ENCODE results near the gene THAP7.

THAP7 gene

DNA sequence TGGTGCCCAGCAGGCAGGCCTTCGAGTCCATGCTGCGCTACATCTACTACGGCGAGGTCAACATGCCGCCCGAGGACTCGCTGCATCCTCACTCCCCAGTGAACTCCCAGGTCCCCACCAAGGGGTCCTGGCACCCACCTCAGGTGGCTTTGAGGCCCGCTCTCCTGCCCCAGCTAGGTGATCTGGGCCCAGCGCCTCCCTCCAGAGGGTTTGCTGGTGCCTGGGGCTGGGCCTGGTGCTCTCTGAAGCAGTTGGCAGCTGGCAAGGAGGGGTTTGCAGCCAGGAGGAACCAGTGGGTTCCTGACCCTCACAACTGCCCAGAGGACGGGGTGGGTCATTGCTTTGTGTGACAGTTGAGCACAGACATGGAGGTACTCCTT lies 5.9 kb downstream of the THAP7 start:
- H3K27ac ChIP-seq (ENCODE audit: low read depth, low read length), result no peak overlapping the region
- H3K9ac ChIP-seq (ENCODE audit: low read length), result no peak overlapping the region
- H3K4me1 ChIP-seq (ENCODE audit: control insufficient read depth, insufficient read depth, low read length), result peaks cover 5% of the 10 kb centered on the region; the same call in 1 of the 2 replicates
- H3K4me3 ChIP-seq (ENCODE audit: low read depth, low read length), result no peak overlapping the region
- H3K36me3 ChIP-seq (ENCODE audit: control insufficient read depth, insufficient read depth, low read length), result peaks cover 75% of the 10 kb centered on the region
- no peaks in the 10 kb centered on the region for H3K27me3 ChIP-seq (ENCODE audit: control insufficient read depth, insufficient read depth, low read length)
- no peaks in the 10 kb centered on the region for H3K9me3 ChIP-seq (ENCODE audit: control insufficient read depth, insufficient read depth, low read depth, low read length)

GRCh38 chr22:20995329-20996030 lies 6.4 kb downstream of the THAP7 start:
- H3K9me3 ChIP-seq (ENCODE audit: control insufficient read depth, insufficient read depth, low read depth, low read length), result no peaks in the 10 kb centered on the region
- H3K36me3 ChIP-seq (ENCODE audit: control insufficient read depth, insufficient read depth, low read length), result peaks cover 81% of the 10 kb centered on the region
- H3K27me3 ChIP-seq (ENCODE audit: control insufficient read depth, insufficient read depth, low read length), result no peaks in the 10 kb centered on the region
- H3K4me1 ChIP-seq (ENCODE audit: control insufficient read depth, insufficient read depth, low read length), result peaks cover 1% of the 10 kb centered on the region; the same call in 1 of the 2 replicates
- no peak overlapping the region for H3K4me3 ChIP-seq (ENCODE audit: low read depth, low read length)
- H3K27ac ChIP-seq (ENCODE audit: low read depth, low read length), result no peak overlapping the region
- no peak overlapping the region for H3K9ac ChIP-seq (ENCODE audit: low read length)

- H3K27me3 ChIP-seq (ENCODE audit: control insufficient read depth, insufficient read depth, low read length), result no peaks in the 10 kb centered on the region
- no peaks in the 10 kb centered on the region for H3K4me1 ChIP-seq (ENCODE audit: control insufficient read depth, insufficient read depth, low read length)
- H3K27ac ChIP-seq (ENCODE audit: low read depth, low read length), result no peak overlapping the region
- peaks cover 78% of the 10 kb centered on the region for H3K36me3 ChIP-seq (ENCODE audit: control insufficient read depth, insufficient read depth, low read length)
- H3K9me3 ChIP-seq (ENCODE audit: control insufficient read depth, insufficient read depth, low read depth, low read length), result no peaks in the 10 kb centered on the region
- no peak overlapping the region for H3K9ac ChIP-seq (ENCODE audit: low read length)
- no peak overlapping the region for H3K4me3 ChIP-seq (ENCODE audit: low read depth, low read length)
These were observed 7.0 kb downstream of the THAP7 start for GRCh38 chr22:20994902-20995241.

GRCh38 chr22:20994128-20994901 lies 7.6 kb downstream of the THAP7 start:
- no peak overlapping the region for H3K9ac ChIP-seq (ENCODE audit: low read length)
- no peaks in the 10 kb centered on the region for H3K9me3 ChIP-seq (ENCODE audit: control insufficient read depth, insufficient read depth, low read depth, low read length)
- H3K4me3 ChIP-seq (ENCODE audit: low read depth, low read length), result no peak overlapping the region
- no peaks in the 10 kb centered on the region for H3K27me3 ChIP-seq (ENCODE audit: control insufficient read depth, insufficient read depth, low read length)
- no peak overlapping the region for H3K27ac ChIP-seq (ENCODE audit: low read depth, low read length)
- peaks cover 73% of the 10 kb centered on the region for H3K36me3 ChIP-seq (ENCODE audit: control insufficient read depth, insufficient read depth, low read length)
- H3K4me1 ChIP-seq (ENCODE audit: control insufficient read depth, insufficient read depth, low read length), result no peaks in the 10 kb centered on the region

- H3K4me1 ChIP-seq (ENCODE audit: control insufficient read depth, insufficient read depth, low read length), result no peaks in the 10 kb centered on the region
- H3K9ac ChIP-seq (ENCODE audit: low read length), result no peak overlapping the region
- no peak overlapping the region for H3K27ac ChIP-seq (ENCODE audit: low read depth, low read length)
- H3K27me3 ChIP-seq (ENCODE audit: control insufficient read depth, insufficient read depth, low read length), result no peaks in the 10 kb centered on the region
- H3K36me3 ChIP-seq (ENCODE audit: control insufficient read depth, insufficient read depth, low read length), result peaks cover 73% of the 10 kb centered on the region
- H3K4me3 ChIP-seq (ENCODE audit: low read depth, low read length), result no peak overlapping the region
- no peaks in the 10 kb centered on the region for H3K9me3 ChIP-seq (ENCODE audit: control insufficient read depth, insufficient read depth, low read depth, low read length)
These were observed 8.4 kb downstream of the THAP7 start for GRCh38 chr22:20993304-20994127.

DNA sequence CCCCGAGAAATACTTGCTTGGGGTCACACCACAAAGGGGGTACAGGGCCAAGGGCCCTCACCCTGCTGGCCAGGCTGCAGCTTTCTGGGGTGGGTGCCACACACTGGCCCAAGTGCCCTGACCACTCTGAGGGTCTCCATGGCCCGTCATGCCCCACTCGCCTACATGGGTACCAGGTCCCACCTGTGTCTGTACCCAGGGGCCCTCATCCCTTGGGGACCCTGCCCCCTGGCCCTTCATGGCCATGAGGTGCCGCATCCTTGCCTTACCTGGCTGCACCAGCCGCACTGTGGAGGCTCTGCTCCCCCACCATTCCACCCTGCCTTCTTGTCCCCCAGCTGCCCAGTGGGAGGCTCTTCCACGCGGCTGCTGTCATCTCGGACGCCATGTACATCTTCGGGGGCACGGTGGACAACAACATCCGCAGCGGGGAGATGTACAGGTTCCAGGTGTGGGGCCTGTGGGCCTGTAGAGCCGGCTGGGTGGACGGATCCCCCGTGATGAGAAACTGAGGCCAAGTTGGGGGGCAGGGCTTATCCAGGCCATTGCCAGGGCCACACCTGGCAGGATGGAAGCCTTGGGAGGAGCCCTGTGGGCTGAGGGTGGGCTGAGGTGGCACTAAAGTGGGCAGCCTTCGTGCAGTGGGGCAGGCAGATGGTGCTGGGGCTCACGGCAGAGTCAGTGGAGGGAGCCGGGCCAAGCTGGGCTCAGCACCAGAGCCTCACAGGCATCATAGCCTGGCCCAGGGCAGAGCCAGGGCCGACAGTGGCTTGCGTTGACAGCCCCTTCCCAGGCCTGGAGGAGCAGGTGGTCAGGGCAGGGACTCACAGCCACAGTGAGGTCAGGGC lies 9.2 kb downstream of the THAP7 start:
- Histone ChIP-seq H3K4me3 (ENCODE audit: low read depth, low read length) (no peak overlapping the region), H3K36me3 (ENCODE audit: control insufficient read depth, insufficient read depth, low read length) (peaks cover 76% of the 10 kb centered on the region), H3K27me3 (ENCODE audit: control insufficient read depth, insufficient read depth, low read length) (no peaks in the 10 kb centered on the region), H3K9me3 (ENCODE audit: control insufficient read depth, insufficient read depth, low read depth, low read length) (no peaks in the 10 kb centered on the region), H3K9ac (ENCODE audit: low read length) (no peak overlapping the region), H3K27ac (ENCODE audit: low read depth, low read length) (no peak overlapping the region), H3K4me1 (ENCODE audit: control insufficient read depth, insufficient read depth, low read length) (no peaks in the 10 kb centered on the region)

DNA sequence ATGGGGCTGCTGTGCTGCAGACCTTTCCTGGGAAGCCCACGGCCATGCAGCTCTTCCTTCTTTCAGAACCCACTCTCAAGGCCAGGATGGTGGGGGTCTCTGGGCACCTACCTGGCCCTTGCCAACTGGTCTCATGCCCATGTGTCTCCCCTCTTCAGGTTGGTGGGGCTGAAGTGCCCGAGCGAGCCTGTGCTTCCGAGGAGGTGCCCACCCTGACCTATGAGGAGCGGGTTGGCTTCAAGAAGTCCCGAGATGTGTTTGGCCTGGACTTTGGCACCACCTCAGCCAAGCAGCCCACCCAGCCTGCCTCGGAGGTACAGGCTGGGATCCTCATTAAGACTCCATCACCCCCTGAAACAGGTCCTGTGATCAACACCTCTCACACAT lies 9.9 kb downstream of the THAP7 start:
- H3K27ac ChIP-seq (ENCODE audit: low read depth, low read length), result no peak overlapping the region
- no peaks in the 10 kb centered on the region for H3K4me1 ChIP-seq (ENCODE audit: control insufficient read depth, insufficient read depth, low read length)
- no peak overlapping the region for H3K4me3 ChIP-seq (ENCODE audit: low read depth, low read length)
- peaks cover 73% of the 10 kb centered on the region for H3K36me3 ChIP-seq (ENCODE audit: control insufficient read depth, insufficient read depth, low read length)
- H3K27me3 ChIP-seq (ENCODE audit: control insufficient read depth, insufficient read depth, low read length), result no peaks in the 10 kb centered on the region
- H3K9me3 ChIP-seq (ENCODE audit: control insufficient read depth, insufficient read depth, low read depth, low read length), result no peaks in the 10 kb centered on the region
- no peak overlapping the region for H3K9ac ChIP-seq (ENCODE audit: low read length)

GRCh38 chr22:20991252-20992055 lies 10.5 kb downstream of the THAP7 start:
- Histone ChIP-seq H3K27me3 (ENCODE audit: control insufficient read depth, insufficient read depth, low read length) (no peaks in the 10 kb centered on the region), H3K9ac (ENCODE audit: low read length) (no peak overlapping the region), H3K4me3 (ENCODE audit: low read depth, low read length) (no peak overlapping the region), H3K4me1 (ENCODE audit: control insufficient read depth, insufficient read depth, low read length) (no peaks in the 10 kb centered on the region), H3K9me3 (ENCODE audit: control insufficient read depth, insufficient read depth, low read depth, low read length) (no peaks in the 10 kb centered on the region), H3K36me3 (ENCODE audit: control insufficient read depth, insufficient read depth, low read length) (peaks cover 69% of the 10 kb centered on the region), H3K27ac (ENCODE audit: low read depth, low read length) (no peak overlapping the region)

DNA sequence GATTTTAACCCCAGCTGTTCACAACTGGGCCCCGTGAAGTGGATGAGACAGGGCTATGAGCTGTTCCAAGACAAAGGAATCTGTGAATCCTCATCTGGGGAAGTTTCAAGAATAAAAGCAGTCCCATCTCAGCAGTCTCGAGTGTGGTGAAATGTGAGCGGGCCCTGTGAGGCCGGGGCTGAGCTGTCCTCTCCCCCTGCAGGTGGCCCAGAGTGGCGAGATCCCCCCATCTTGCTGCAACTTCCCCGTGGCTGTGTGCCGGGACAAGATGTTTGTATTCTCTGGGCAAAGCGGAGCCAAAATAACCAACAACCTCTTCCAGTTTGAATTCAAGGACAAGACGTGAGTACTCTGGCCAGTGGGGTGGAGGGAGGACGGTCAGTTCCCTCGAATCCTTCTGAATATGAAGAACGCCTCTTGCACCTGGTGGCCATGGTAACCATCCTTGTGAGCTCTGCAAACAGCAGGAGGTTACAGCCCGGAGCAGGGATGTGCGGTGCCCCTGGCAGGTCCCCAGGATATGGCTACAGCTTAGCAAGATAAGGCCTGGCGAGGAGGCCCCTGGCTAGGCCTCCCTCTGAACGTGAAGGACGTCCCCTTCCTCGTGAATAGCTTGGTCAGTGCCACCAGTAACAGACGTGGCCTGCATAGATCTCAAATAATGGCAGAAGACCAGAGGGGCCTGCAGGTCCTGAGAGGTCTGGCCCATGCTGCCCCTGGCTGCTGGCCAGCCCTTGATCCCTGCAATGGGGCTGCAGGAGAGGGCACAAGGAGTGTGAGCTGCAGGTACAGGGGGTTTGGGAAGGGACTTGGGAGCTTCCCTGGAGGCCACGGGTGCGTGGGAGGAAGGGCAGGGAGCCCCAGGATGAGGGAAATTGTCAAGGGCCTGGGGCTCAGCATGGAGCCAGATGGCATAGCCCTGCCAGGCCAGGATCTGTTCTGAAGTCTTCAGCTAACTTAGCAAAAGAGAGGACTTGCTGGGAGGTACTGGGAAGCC lies 11.4 kb downstream of the THAP7 start:
- Histone ChIP-seq H3K27ac (ENCODE audit: low read depth, low read length) (no peak overlapping the region), H3K36me3 (ENCODE audit: control insufficient read depth, insufficient read depth, low read length) (peaks cover 69% of the 10 kb centered on the region), H3K4me3 (ENCODE audit: low read depth, low read length) (no peak overlapping the region), H3K27me3 (ENCODE audit: control insufficient read depth, insufficient read depth, low read length) (no peaks in the 10 kb centered on the region), H3K9me3 (ENCODE audit: control insufficient read depth, insufficient read depth, low read depth, low read length) (no peaks in the 10 kb centered on the region), H3K4me1 (ENCODE audit: control insufficient read depth, insufficient read depth, low read length) (no peaks in the 10 kb centered on the region), H3K9ac (ENCODE audit: low read length) (no peak overlapping the region)

Data from HUES6 (cell line).